ENCODE measurements around the gene NUDC.
"Not testable (repeated sequence)": the region's sequence is repeated elsewhere in the genome, so short reads cannot be mapped to it uniquely, and the experiment has no call there.

NUDC gene

GRCh38 chr1:26942656-26943055 lies 21.1 kb downstream of the NUDC start:
- Histone ChIP-seq H3K36me3 (ENCODE audit: control insufficient read depth, insufficient read depth, low read length) (no peaks in the 10 kb centered on the region), H3K9me3 (ENCODE audit: control insufficient read depth, low read length) (no peaks in the 10 kb centered on the region), H3K79me2 (no peaks in the 10 kb centered on the region), H3K27me3 (ENCODE audit: control insufficient read depth, insufficient read depth, low read length) (no peaks in the 10 kb centered on the region), H3K4me3 (ENCODE audit: low read depth, low read length) (no peak overlapping the region), H3K27ac (no peak overlapping the region), H3K4me2 (ENCODE audit: low read length) (no peak overlapping the region), H3K9ac (no peak overlapping the region), H2AFZ (no peak overlapping the region), H3K4me1 (no peaks in the 10 kb centered on the region)
- no peak for TF ChIP-seq CTCF (IDR thresholded peaks at IDR 0.05)

- no peak overlapping the region for H3K27ac ChIP-seq
- no peak overlapping the region for H3K4me3 ChIP-seq (ENCODE audit: low read depth, low read length)
Measured at GRCh38 chr1:26945138-26945537, 23.6 kb downstream of the NUDC start.

GRCh38 chr1:26945728-26946127 lies 24.2 kb downstream of the NUDC start:
- no peak overlapping the region for H3K9ac ChIP-seq
- no peaks in the 10 kb centered on the region for H3K36me3 ChIP-seq (ENCODE audit: control insufficient read depth, insufficient read depth, low read length)
- H3K27me3 ChIP-seq (ENCODE audit: control insufficient read depth, insufficient read depth, low read length), result no peaks in the 10 kb centered on the region
- TF ChIP-seq CTCF (IDR thresholded peaks at IDR 0.05), result no peak
- H3K4me1 ChIP-seq, result no peaks in the 10 kb centered on the region
- H3K4me2 ChIP-seq (ENCODE audit: low read length), result no peak overlapping the region
- H2AFZ ChIP-seq, result no peak overlapping the region
- no peak overlapping the region for H3K27ac ChIP-seq
- H3K4me3 ChIP-seq (ENCODE audit: low read depth, low read length), result no peak overlapping the region
- H3K9me3 ChIP-seq (ENCODE audit: control insufficient read depth, low read length), result no peaks in the 10 kb centered on the region
- no peaks in the 10 kb centered on the region for H3K79me2 ChIP-seq

More at GRCh38 chr1:26945138-26945537, 23.6 kb downstream of the NUDC start:
- Histone ChIP-seq H3K9me3 (ENCODE audit: control insufficient read depth, low read length) (no peaks in the 10 kb centered on the region), H2AFZ (no peak overlapping the region), H3K36me3 (ENCODE audit: control insufficient read depth, insufficient read depth, low read length) (no peaks in the 10 kb centered on the region), H3K4me1 (no peaks in the 10 kb centered on the region), H3K4me2 (ENCODE audit: low read length) (no peak overlapping the region), H3K27me3 (ENCODE audit: control insufficient read depth, insufficient read depth, low read length) (no peaks in the 10 kb centered on the region), H3K9ac (no peak overlapping the region), H3K79me2 (no peaks in the 10 kb centered on the region)
- TF ChIP-seq CTCF (IDR thresholded peaks at IDR 0.05), result no peak

GRCh38 chr1:26946270-26946669 lies 24.7 kb downstream of the NUDC start:
- peaks cover under 1% of the 10 kb centered on the region for H3K79me2 ChIP-seq
- no peak overlapping the region for H3K4me2 ChIP-seq (ENCODE audit: low read length)
- no peak overlapping the region for H3K4me3 ChIP-seq (ENCODE audit: low read depth, low read length)
- no peak overlapping the region for H2AFZ ChIP-seq
- H3K27ac ChIP-seq, result no peak overlapping the region
- no peak overlapping the region for H3K9ac ChIP-seq
- no peak for TF ChIP-seq CTCF (IDR thresholded peaks at IDR 0.05)
- H3K27me3 ChIP-seq (ENCODE audit: control insufficient read depth, insufficient read depth, low read length), result no peaks in the 10 kb centered on the region
- H3K4me1 ChIP-seq, result no peaks in the 10 kb centered on the region
- no peaks in the 10 kb centered on the region for H3K9me3 ChIP-seq (ENCODE audit: control insufficient read depth, low read length)
- H3K36me3 ChIP-seq (ENCODE audit: control insufficient read depth, insufficient read depth, low read length), result no peaks in the 10 kb centered on the region

- H3K4me3 ChIP-seq (ENCODE audit: low read depth, low read length); H2AFZ ChIP-seq; H3K9ac ChIP-seq; H3K36me3 ChIP-seq (ENCODE audit: control insufficient read depth, insufficient read depth, low read length); H3K27me3 ChIP-seq (ENCODE audit: control insufficient read depth, insufficient read depth, low read length); H3K9me3 ChIP-seq (ENCODE audit: control insufficient read depth, low read length); H3K4me1 ChIP-seq; H3K4me2 ChIP-seq (ENCODE audit: low read length); H3K79me2 ChIP-seq; H3K27ac ChIP-seq: not testable (repeated sequence)
Measured at GRCh38 chr1:26948725-26949057, 27.1 kb downstream of the NUDC start.
